GM12892 (cell line): ENCODE measurements around the gene AIPL1. TPM values are rescaled to one million over a fixed set of nuclear protein-coding genes. Genes with fewer than 3 reads are reported as not detected.
"Not testable (repeated sequence)": the region's sequence is repeated elsewhere in the genome, so short reads cannot be mapped to it uniquely, and the experiment has no call there.

Source experiments
- DNase-seq: peaks from one replicate; pipeline ENCODE4 v3.0.0; 2011; ENCODE audit not compliant: insufficient read length
- FAIRE-seq: peaks from 2 replicates; lab custom pipeline; 2011; peaks lifted over from hg19 to GRCh38; lab: Jason Lieb, UNC
- POLR2A ChIP-seq: IDR thresholded peaks from 2 replicates; pipeline ENCODE4 v1.6.1; 2011; ENCODE audit warnings: low read depth, low read length, control low read depth
- POLR2AphosphoS5 ChIP-seq: IDR thresholded peaks from 2 replicates; pipeline ENCODE4 v1.6.1; 2011; ENCODE audit warnings: low read depth, low read length, control low read depth
- TAF1 ChIP-seq: IDR thresholded peaks from 2 replicates; pipeline ENCODE4 v1.6.1; 2011; ENCODE audit warnings: low read depth, mild to moderate bottlenecking, control low read depth, low read length, borderline replicate concordance
- polyA plus RNA-seq: library from polyadenylated mRNA; unstranded; fragments of >200 nt; gene quantifications from one replicate; pipeline ENCODE4 v1.2.1, GENCODE V29; 2012; ENCODE audit warnings: missing spikeins, inconsistent platforms; ENCODE audit not compliant: missing spikeins

The AIPL1 gene, protein sequence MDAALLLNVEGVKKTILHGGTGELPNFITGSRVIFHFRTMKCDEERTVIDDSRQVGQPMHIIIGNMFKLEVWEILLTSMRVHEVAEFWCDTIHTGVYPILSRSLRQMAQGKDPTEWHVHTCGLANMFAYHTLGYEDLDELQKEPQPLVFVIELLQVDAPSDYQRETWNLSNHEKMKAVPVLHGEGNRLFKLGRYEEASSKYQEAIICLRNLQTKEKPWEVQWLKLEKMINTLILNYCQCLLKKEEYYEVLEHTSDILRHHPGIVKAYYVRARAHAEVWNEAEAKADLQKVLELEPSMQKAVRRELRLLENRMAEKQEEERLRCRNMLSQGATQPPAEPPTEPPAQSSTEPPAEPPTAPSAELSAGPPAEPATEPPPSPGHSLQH
- polyA plus RNA-seq = not detected

DNA sequence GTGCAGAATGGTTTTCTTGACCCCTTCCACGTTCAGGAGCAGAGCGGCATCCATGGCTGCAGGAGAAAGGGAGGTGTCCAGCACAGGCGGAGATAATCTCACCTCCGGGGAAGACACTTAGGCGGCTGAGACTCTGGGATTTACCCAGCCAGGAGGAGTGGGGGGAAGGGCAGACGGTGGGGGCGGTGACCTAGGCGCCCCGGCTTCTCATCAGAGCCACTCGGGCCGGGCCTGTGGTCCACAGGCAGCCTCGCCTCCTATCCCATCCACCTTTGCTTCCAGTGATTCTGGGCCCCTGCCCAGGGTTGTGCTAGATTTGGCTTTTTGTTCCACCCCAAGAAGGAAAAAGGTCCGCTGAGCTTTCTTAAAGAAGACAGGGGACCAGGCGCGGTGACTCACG lies at the start of gene AIPL1:
Gene AIPL1, minus strand, starts transcription at position 71 of the 400 bp plus-strand sequence. Its CDS starts 17 bp downstream, at position 54.
- FAIRE-seq = no peak
- no peak for DNase-seq
- TF ChIP-seq TAF1 (no peak), POLR2AphosphoS5 (no peak), POLR2A (no peak)

DNA sequence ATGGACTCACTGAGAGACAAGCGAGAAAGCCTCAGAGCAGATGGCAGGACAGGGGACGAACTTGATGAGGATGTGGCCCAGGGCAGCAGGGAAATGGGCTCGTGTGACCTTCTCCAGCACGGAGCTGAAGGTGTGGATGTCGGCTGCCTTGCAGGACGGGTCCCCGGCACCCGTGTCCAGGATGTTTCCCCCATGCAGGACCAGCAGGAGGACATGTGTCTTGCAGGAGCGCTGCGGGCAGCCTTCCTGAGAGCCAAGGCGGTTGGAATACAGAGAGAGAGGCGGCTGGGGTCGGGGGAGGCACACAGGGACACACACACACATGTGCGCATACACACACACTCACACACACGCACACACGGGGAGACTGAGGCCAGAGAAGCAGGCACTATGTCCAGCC lies 48.6 kb upstream of the AIPL1 start:
- TF ChIP-seq TAF1 = no peak
- TF ChIP-seq POLR2AphosphoS5 = no peak
- no peak for TF ChIP-seq POLR2A
- FAIRE-seq (no peak), DNase-seq (no peak)

- FAIRE-seq, DNase-seq: not testable (repeated sequence)
These were observed 47.9 kb upstream of the AIPL1 start for GRCh38 chr17:6482796-6483195.

DNA sequence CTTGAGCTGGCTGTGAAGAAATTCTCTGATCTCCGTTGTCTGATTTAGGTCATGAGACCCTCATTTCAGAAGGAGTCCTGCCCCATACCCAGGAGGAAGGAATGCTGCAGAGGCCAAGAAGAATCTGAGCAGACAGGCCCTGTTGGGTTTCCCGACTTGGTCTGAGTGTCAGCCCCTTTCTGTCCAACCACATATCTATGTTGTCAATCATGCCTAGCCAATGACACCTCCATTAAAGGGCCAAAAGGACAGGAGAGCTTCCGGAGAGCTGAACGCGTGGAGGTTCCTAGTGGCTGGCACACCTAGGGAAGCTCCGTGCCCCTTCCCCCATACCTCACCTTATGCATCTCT lies 47.2 kb upstream of the AIPL1 start:
- TF ChIP-seq TAF1 = no peak
- DNase-seq = no peak
- no peak for FAIRE-seq

GRCh38 chr17:6480303-6480675 lies 45.4 kb upstream of the AIPL1 start:
- no peak for FAIRE-seq
- TF ChIP-seq TAF1 (no peak), POLR2A (no peak), POLR2AphosphoS5 (no peak)
- DNase-seq = no peak

DNA sequence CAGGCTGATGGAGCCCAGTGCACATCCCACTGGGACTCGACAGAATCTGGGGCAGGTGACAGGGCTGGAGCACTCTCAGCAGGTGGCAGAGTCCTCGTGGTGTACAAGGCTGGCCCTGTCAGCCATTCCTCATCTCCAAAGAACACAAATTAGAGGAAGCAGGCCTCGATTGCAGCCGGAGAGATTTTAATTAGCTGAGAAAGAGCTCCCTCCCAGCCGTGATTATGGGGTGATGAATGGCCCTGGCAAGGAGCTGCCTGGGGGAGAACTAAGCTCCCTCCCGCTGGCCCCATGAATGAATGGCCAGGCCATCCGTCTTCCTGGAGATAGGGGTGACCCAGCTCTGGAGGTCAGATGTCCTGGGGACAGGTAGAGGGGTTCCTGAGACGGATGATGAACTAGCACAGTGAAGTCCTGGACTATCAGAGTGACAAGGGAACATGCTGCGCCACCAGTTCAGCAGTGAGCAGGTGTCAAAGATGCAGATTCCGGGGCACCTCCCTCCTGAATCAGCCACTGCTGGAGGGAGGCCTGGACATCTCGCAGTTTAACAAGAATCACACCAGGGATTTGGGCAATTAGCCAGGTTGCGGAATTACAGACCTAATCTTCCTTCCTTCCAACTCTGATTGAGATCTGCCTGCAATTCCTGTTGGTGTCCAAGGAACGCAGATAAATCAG lies 44.8 kb upstream of the AIPL1 start:
- DNase-seq (no peak), FAIRE-seq (no peak)
- TF ChIP-seq POLR2AphosphoS5 (no peak), POLR2A (no peak), TAF1 (no peak)

- no peak for TF ChIP-seq TAF1
- TF ChIP-seq POLR2A = no peak
- TF ChIP-seq POLR2AphosphoS5 = no peak
- DNase-seq (no peak), FAIRE-seq (no peak)
These were observed 43.6 kb upstream of the AIPL1 start for GRCh38 chr17:6478486-6478885.

DNA sequence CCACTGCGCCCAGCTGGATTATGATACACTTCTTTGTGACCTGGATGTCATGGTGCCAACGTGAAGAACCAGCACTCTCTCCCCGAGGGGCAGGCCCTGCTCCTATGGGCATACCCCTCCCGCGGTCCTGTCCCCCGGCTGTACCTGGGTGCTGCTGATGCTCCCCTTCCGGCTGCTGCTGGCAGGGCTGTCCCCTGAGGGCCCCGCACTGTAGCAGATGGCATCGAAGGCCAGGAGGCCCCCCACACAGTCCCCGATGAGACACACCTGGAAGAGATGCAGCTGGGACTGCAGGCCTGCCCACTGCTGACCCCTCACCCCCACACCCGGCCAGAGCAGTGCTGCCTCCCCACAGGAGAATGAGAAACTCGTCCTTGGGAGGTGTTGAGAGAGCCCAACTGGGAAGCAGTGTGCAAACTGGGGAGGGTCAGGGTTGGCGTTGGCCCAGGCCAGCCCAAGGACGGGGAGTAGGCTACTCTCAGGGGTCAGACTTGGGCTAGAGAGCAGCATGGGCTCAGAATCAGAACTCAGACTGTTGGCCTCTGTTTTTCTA lies 43.0 kb upstream of the AIPL1 start:
- FAIRE-seq = no peak
- DNase-seq = no peak
- TF ChIP-seq POLR2AphosphoS5 (no peak), TAF1 (no peak), POLR2A (no peak)

- no peak for FAIRE-seq
- no peak for DNase-seq
- no peak for TF ChIP-seq POLR2A
- no peak for TF ChIP-seq POLR2AphosphoS5
- TF ChIP-seq TAF1 = no peak
These were observed 41.9 kb upstream of the AIPL1 start for GRCh38 chr17:6476810-6477179.

DNA sequence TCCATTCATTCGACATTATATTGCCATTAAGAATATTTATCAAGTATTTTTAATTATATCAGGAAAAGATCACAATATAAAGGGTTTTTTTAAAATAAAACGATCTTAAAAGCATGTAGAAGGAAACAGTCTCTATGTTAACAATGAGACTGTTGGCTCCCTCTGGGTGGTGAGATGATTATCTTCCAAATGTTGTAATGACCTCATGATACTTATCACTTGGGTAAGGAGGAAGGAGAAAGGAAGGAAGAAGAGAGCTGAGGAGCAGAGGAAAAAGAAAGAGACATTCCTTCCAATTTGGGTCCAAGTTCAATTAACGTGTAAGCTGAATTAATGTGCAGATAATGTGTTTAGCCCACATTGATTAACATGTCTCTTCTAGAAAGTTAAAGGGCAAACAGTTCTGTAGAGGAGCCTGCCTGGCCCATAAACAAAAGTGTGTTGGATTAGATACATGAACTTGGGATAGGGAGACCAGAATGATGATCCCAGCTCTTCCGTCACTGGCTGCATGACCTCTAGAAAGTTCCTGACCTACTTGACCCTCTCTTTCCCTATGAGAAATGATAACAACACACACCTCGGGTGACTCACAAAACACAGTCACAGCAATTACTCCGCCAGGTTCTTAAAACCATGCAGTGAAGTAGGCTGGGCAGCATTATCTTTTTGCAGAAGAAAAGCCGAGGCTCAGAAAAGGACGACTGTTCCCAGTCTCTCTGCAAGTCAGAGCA lies 41.3 kb upstream of the AIPL1 start:
- TF ChIP-seq POLR2AphosphoS5 (no peak), TAF1 (no peak), POLR2A (no peak)
- DNase-seq (no peak), FAIRE-seq (no peak)

DNA sequence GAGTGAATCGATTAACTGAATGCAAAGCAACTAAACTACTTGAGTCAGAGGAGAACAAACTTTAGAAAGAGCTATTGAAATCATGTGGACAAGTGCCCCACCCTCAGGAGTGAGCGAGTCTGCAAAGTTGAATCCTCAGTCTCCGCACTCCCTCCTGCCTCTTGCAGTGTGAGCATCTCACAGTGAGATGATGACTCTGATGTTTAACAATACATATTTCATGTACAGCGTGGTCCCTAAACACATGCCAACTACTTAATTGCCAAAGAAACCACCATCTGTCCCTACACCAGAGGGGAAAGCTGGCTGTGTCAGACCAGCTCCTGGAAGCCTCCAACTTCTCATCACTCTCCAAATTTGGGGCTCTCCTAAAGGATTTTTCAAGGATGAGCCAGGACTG lies 40.5 kb upstream of the AIPL1 start:
- TF ChIP-seq POLR2A (no peak), POLR2AphosphoS5 (no peak), TAF1 (no peak)
- FAIRE-seq (no peak), DNase-seq (no peak)
